Activated CD4-positive, CD25-positive, alpha-beta regulatory T cell treated with anti-CD3 and anti-CD28 coated beads, Interleukin-2, amount 50 U/mL, for 24 hours (primary cell): ENCODE data around the gene NFASC.

Experiments used
- ATAC-seq, 2 donors: fragments of 150-1000 bp; cut with Tn5 transposase; one replicate each; pipeline ENCODE4 v1.10.0; 2021; ENCODE audit warnings: mild to moderate bottlenecking in 1 of 2, moderate library complexity in 1 of 2

NFASC gene

GRCh38 chr1:204863024-204863423, 7.6 kb upstream of the NFASC start:
- ATAC-seq, result no peak

- ATAC-seq, result no peak
Observed at GRCh38 chr1:204863730-204864129, 6.9 kb upstream of the NFASC start.

GRCh38 chr1:204866051-204866596, 4.5 kb upstream of the NFASC start:
- ATAC-seq, result no peak

GRCh38 chr1:204867203-204867602, 3.5 kb upstream of the NFASC start:
- no peak for ATAC-seq

- no peak for ATAC-seq
Observed at GRCh38 chr1:204867666-204868339, 2.9 kb upstream of the NFASC start.

- no peak for ATAC-seq
Observed at GRCh38 chr1:204868340-204868700, 2.3 kb upstream of the NFASC start.

DNA sequence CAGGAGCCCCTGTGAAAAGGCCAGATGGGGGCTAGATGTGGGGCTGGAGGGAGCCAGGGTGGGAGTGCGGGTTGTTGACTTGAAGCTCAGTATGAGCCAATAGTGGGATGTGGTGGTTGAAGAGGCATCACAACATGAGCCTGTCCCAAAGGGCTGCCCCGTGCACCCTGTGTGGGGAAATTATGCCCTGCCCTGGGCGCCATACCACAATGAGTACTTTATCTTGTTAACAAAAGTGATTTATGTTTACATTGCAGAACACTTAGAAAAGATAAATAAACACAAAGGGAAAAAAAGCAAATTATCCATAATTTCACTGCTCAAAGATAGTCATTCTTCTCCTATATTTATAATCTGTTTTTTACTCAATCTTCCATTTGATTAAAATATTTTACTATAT, 1.6 kb upstream of the NFASC start:
- no peak for ATAC-seq

DNA sequence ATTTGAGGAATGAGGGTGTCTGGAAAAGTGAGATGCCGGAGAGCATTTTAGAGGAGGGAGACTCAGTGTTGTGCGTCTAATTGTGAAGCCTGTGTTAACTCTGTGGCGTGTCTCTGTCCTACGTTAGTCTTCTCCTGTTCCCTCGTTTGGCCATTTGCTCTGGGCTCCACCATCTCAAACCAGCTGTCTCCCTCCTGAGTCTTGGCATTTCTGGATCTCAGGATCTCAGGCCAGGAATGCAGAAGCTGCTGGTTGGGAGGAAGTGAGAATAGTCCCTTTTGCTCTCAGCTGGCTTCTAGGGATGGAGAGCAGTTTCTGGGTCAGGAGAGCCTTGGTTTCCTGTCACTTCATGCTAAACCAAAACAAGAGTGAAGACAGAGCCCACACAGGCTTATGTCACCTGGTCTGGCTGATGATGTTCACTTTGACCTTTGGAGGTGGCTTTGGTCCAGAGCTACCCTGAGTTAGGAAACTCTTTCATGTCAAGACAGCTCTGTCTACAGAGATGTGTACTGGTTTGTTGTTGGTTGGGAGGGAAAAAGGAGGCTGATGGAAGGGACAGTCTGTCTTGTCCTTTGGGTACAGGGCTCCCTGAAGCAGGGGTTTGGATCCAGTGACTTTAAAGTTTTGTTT, 859 bp downstream of the NFASC start:
- ATAC-seq, result no peak

- no peak for ATAC-seq
Observed at GRCh38 chr1:204872262-204872881, 1.7 kb downstream of the NFASC start.

DNA sequence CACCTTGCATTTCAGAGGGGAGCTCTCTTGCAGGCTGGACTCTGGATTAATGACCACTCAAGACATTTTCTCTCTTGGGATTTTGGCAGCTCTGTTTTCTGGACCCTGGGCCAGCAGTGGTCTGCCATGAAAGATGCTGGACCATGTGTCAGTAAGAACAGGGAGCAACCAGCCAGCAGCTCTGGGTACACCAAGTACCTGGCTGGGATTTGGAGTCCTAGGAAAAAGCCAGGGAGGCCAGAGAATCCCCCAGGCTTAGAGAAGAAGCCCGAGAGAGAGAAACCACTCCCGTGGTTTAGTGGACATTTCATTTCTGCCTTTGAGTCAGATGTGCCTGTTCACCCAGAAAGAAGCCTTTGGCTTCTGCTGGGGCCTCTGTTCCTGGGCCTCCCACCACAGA, 2.5 kb downstream of the NFASC start:
- ATAC-seq, result no peak

DNA sequence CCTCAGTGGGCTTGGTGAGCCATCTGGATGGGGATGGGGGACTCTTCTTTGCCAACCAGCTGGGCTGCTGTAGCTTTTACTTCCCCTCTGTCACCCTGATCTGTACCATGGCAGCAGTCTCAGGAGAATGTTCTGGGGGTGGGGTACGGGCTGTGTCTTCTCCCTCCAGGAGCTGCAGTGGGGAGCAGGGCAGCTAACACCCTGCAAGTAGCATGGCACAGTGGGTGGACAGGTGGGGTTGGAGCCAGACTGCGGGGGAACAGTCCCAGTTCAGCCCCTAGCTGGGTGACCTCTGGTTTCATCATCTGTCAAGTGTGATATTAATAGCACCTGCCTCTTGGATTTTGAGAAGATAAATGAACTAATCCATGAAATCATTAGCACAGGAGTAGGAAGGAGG, 3.1 kb downstream of the NFASC start:
- ATAC-seq, result no peak

GRCh38 chr1:204874274-204874673, 3.6 kb downstream of the NFASC start:
- no peak for ATAC-seq

GRCh38 chr1:204875255-204875654, 4.6 kb downstream of the NFASC start:
- ATAC-seq, result no peak

GRCh38 chr1:204878621-204879234, 8.1 kb downstream of the NFASC start:
- no peak for ATAC-seq

GRCh38 chr1:204879351-204879750, 8.7 kb downstream of the NFASC start:
- ATAC-seq, result no peak

GRCh38 chr1:204880906-204881305, 10.2 kb downstream of the NFASC start:
- ATAC-seq, result no peak

- no peak for ATAC-seq
Observed at GRCh38 chr1:204882479-204882878, 11.8 kb downstream of the NFASC start.

GRCh38 chr1:204883405-204883804, 12.7 kb downstream of the NFASC start:
- ATAC-seq, result no peak

- no peak for ATAC-seq
Observed at GRCh38 chr1:204885288-204885711, 14.6 kb downstream of the NFASC start.

- ATAC-seq, result no peak
Observed at GRCh38 chr1:204885790-204886189, 15.1 kb downstream of the NFASC start.

DNA sequence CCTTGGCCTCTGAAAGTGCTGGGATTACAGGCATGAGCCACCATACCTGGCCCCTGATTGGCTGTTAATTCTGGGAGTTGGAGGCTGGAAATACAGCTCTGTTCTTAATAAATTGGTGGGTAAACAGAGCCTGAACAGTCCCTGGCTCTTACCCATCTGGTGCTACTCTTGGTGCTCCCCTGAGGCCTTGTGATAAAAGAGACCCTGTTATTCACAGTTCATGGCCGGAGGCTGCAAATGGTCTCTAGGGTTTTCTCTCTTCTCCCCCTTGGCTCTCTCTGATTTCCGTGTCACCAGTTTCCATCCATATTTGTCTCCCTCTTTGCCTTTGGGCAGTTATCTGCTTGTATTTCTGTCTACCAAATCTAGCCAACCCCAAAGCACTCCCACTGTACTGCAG, 17.2 kb downstream of the NFASC start:
- no peak for ATAC-seq

GRCh38 chr1:204888294-204888693, 17.6 kb downstream of the NFASC start:
- ATAC-seq, result no peak

DNA sequence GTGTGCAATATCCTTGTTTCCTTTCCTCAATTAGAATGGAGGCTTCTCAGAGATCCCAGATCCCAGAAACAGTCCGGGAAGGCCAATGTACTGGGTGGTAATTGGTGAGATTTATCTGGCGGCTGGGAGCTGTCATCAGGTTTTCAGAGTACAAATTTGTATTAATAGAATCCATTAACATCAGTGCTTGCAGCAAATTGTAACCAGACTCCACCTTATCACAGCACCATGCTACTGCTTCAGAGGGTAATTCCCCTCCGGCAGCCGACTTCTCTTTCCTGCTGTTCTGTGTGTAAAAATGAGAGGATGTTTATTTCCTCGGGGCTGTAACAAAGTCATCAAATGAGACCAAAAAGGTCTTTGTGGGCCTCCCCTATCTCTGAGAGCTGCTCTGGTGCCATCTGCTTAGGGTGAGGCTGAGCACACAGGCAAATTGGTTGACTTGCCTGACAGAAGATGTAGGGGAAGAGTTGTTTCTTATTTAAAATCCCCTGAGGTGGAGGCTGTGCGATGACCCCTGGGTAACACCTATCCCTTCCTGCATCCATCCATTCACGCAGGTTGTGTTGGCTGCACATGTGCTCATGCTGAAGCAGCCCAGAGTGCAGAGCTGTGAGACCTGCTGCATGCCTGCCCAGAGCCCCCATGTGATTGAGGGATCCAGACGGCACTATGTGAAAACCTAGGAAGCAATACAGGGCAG, 19.2 kb downstream of the NFASC start:
- ATAC-seq, result no peak
